Epithelial cell of proximal tubule (primary cell): ENCODE measurements around the gene TEAD1. TPM values are rescaled to one million over a fixed set of nuclear protein-coding genes. Genes with fewer than 3 reads are reported as not detected.
A peak's percentile ranks its signal among the peaks of the same experiment; 100 is the strongest.
"Not testable (repeated sequence)": the region's sequence is repeated elsewhere in the genome, so short reads cannot be mapped to it uniquely, and the experiment has no call there.

Source experiments
- DNase-seq: peaks from one replicate; pipeline ENCODE4 v3.0.0-alpha.2; 2011; ENCODE audit warnings: low read depth
- H3K4me3 ChIP-seq: 2 replicates; pipeline ENCODE4 v1.5.1; 2011; ENCODE audit warnings: low read depth, mild to moderate bottlenecking, low read length
- CTCF ChIP-seq: conservative IDR thresholded peaks from 2 replicates; pipeline ENCODE4 v1.5.1; 2012; ENCODE audit warnings: low read depth, mild to moderate bottlenecking, low read length
- total RNA-seq: library from RNA; depleted of rRNA; stranded (reverse); fragments of >200 nt; gene quantifications from 2 replicates; pipeline ENCODE4 v1.2.3, GENCODE V29; 2015

Gene TEAD1
- total RNA-seq, 1 donor from 2014 or later, result 61.9 TPM

- no peak for DNase-seq
- H3K4me3 ChIP-seq, result no peak overlapping the region
- TF ChIP-seq CTCF, result no peak
Observed at GRCh38 chr11:12756454-12756806, 82.2 kb downstream of the TEAD1 start.

GRCh38 chr11:12756867-12757266 lies 82.6 kb downstream of the TEAD1 start:
- DNase-seq, result no peak
- TF ChIP-seq CTCF, result no peak
- no peak overlapping the region for H3K4me3 ChIP-seq

- TF ChIP-seq CTCF, result no peak
- H3K4me3 ChIP-seq, result no peak overlapping the region
- DNase-seq, result no peak
Observed at GRCh38 chr11:12757416-12757815, 83.2 kb downstream of the TEAD1 start.

GRCh38 chr11:12758117-12758516 lies 83.9 kb downstream of the TEAD1 start:
- DNase-seq, H3K4me3 ChIP-seq: not testable (repeated sequence)

GRCh38 chr11:12761029-12761428 lies 86.8 kb downstream of the TEAD1 start:
- no peak for DNase-seq
- TF ChIP-seq CTCF, result peak; percentile 51
- H3K4me3 ChIP-seq, result no peak overlapping the region

- TF ChIP-seq CTCF, result no peak
- no peak overlapping the region for H3K4me3 ChIP-seq
- DNase-seq, result no peak
Observed at GRCh38 chr11:12762278-12762677, 88.1 kb downstream of the TEAD1 start.

GRCh38 chr11:12762696-12763324 lies 88.6 kb downstream of the TEAD1 start:
- TF ChIP-seq CTCF, result no peak
- H3K4me3 ChIP-seq, result no peak overlapping the region
- no peak for DNase-seq
